WI38 (cell line): Measurements from ENCODE around the gene GOSR1.
"Not testable (repeated sequence)": the region's sequence is repeated elsewhere in the genome, so short reads cannot be mapped to it uniquely, and the experiment has no call there.

Experiments
- H3K4me3 ChIP-seq: 2 replicates; pipeline ENCODE4 v1.5.1; 2011; ENCODE audit warnings: low read depth, mild to moderate bottlenecking, control low read depth, low read length
- CTCF ChIP-seq: IDR thresholded peaks from 2 replicates; pipeline ENCODE4 v1.5.1; 2012; ENCODE audit warnings: low read depth, mild to moderate bottlenecking, control low read depth, low read length

The GOSR1 gene

GRCh38 chr17:30563131-30563904 lies 86.1 kb downstream of the GOSR1 start:
- not testable (repeated sequence) for H3K4me3 ChIP-seq

- not testable (repeated sequence) for H3K4me3 ChIP-seq
Measured at GRCh38 chr17:30563905-30564390, 86.7 kb downstream of the GOSR1 start.

- H3K4me3 ChIP-seq = not testable (repeated sequence)
Measured at GRCh38 chr17:30564422-30565072, 87.3 kb downstream of the GOSR1 start.

- no peak for TF ChIP-seq CTCF
- no peak overlapping the region for H3K4me3 ChIP-seq
Measured at GRCh38 chr17:30565073-30565935, 88.1 kb downstream of the GOSR1 start.

GRCh38 chr17:30566104-30566503 lies 88.9 kb downstream of the GOSR1 start:
- not testable (repeated sequence) for H3K4me3 ChIP-seq

GRCh38 chr17:30566516-30567225 lies 89.5 kb downstream of the GOSR1 start:
- H3K4me3 ChIP-seq = not testable (repeated sequence)

GRCh38 chr17:30567231-30568116 lies 90.3 kb downstream of the GOSR1 start:
- TF ChIP-seq CTCF = no peak
- H3K4me3 ChIP-seq = no peak overlapping the region

GRCh38 chr17:30568117-30568430 lies 90.9 kb downstream of the GOSR1 start:
- TF ChIP-seq CTCF = no peak

GRCh38 chr17:30569531-30570175 lies 92.4 kb downstream of the GOSR1 start:
- not testable (repeated sequence) for H3K4me3 ChIP-seq

More at GRCh38 chr17:30568117-30568430, 90.9 kb downstream of the GOSR1 start:
- no peak overlapping the region for H3K4me3 ChIP-seq
